ACC112 (cell line): Measurements from ENCODE around the gene WDR18.
"Not testable (repeated sequence)": the region's sequence is repeated elsewhere in the genome, so short reads cannot be mapped to it uniquely, and the experiment has no call there.

Experiments
- H2AFZ ChIP-seq: fragments of 200-600 bp; sonication (generic); one replicate; pipeline ENCODE4 v1.6.0; 2017; ENCODE audit warnings: antibody characterized with exemption, low read length; ENCODE audit not compliant: unreplicated experiment
- H3K27ac ChIP-seq: fragments of 200-600 bp; sonication (generic); 2 replicates; pipeline ENCODE4 v1.5.1; 2014; ENCODE audit warnings: low read depth, mild to moderate bottlenecking, antibody characterized with exemption, low read length, moderate library complexity
- H3K27me3 ChIP-seq: fragments of 200-600 bp; sonication (generic); 2 replicates; pipeline ENCODE4 v1.6.1; 2014; ENCODE audit warnings: mild to moderate bottlenecking, antibody characterized with exemption, low read length, moderate library complexity, mixed read lengths; ENCODE audit not compliant: insufficient read depth
- H3K36me3 ChIP-seq: fragments of 200-600 bp; sonication (generic); 2 replicates; pipeline ENCODE4 v1.6.1; 2016; ENCODE audit warnings: mild to moderate bottlenecking, antibody characterized with exemption, low read length, moderate library complexity, mixed read lengths; ENCODE audit not compliant: insufficient read depth
- H3K4me1 ChIP-seq: fragments of 200-600 bp; sonication (generic); one replicate; pipeline ENCODE4 v1.6.1; 2016; ENCODE audit warnings: low read length, mixed read lengths; ENCODE audit not compliant: insufficient read depth, unreplicated experiment, control insufficient read depth
- H3K4me3 ChIP-seq: fragments of 200-600 bp; sonication (generic); 2 replicates; pipeline ENCODE4 v1.5.1; 2014; ENCODE audit warnings: mild to moderate bottlenecking, low read depth, low read length
- H3K79me2 ChIP-seq: fragments of 200-600 bp; sonication (generic); one replicate; pipeline ENCODE4 v1.6.0; 2016; ENCODE audit warnings: low read length; ENCODE audit not compliant: control insufficient read depth, unreplicated experiment, insufficient read depth

The WDR18 gene

GRCh38 chr19:952049-952679 lies 32.0 kb upstream of the WDR18 start:
- Histone ChIP-seq H3K79me2 (no peaks in the 10 kb centered on the region), H3K4me1 (peaks cover 6% of the 10 kb centered on the region), H3K27me3 (no peaks in the 10 kb centered on the region), H3K27ac (no peak overlapping the region), H3K4me3 (no peak overlapping the region), H2AFZ (no peak overlapping the region), H3K36me3 (no peaks in the 10 kb centered on the region)

GRCh38 chr19:952680-953444 lies 31.3 kb upstream of the WDR18 start:
- Histone ChIP-seq H2AFZ (no peak overlapping the region), H3K79me2 (no peaks in the 10 kb centered on the region), H3K4me3 (no peak overlapping the region), H3K4me1 (peaks cover 6% of the 10 kb centered on the region), H3K36me3 (no peaks in the 10 kb centered on the region), H3K27ac (no peak overlapping the region), H3K27me3 (no peaks in the 10 kb centered on the region)

- Histone ChIP-seq H3K79me2 (no peaks in the 10 kb centered on the region), H3K4me1 (peaks cover 6% of the 10 kb centered on the region), H3K36me3 (no peaks in the 10 kb centered on the region), H3K27me3 (no peaks in the 10 kb centered on the region), H2AFZ (no peak overlapping the region), H3K4me3 (no peak overlapping the region), H3K27ac (no peak overlapping the region)
Observed at GRCh38 chr19:953445-954271, 30.5 kb upstream of the WDR18 start.

- Histone ChIP-seq H3K4me1 (peaks cover 6% of the 10 kb centered on the region), H3K27me3 (no peaks in the 10 kb centered on the region), H3K4me3 (no peak overlapping the region), H3K79me2 (no peaks in the 10 kb centered on the region), H3K36me3 (no peaks in the 10 kb centered on the region), H3K27ac (no peak overlapping the region), H2AFZ (no peak overlapping the region)
Observed at GRCh38 chr19:954272-954671, 29.9 kb upstream of the WDR18 start.

GRCh38 chr19:954672-955494 lies 29.3 kb upstream of the WDR18 start:
- Histone ChIP-seq H3K27me3 (no peaks in the 10 kb centered on the region), H3K4me3 (no peak overlapping the region), H2AFZ (no peak overlapping the region), H3K79me2 (no peaks in the 10 kb centered on the region), H3K4me1 (peaks cover 6% of the 10 kb centered on the region), H3K36me3 (no peaks in the 10 kb centered on the region), H3K27ac (no peak overlapping the region)

- H3K4me3 ChIP-seq, result no peak overlapping the region
- no peaks in the 10 kb centered on the region for H3K27me3 ChIP-seq
- no peaks in the 10 kb centered on the region for H3K36me3 ChIP-seq
- H3K27ac ChIP-seq, result no peak overlapping the region
- no peak overlapping the region for H2AFZ ChIP-seq
- H3K4me1 ChIP-seq, result peaks cover 6% of the 10 kb centered on the region
- H3K79me2 ChIP-seq, result no peaks in the 10 kb centered on the region
Observed at GRCh38 chr19:955803-956765, 28.1 kb upstream of the WDR18 start.

- Histone ChIP-seq H3K4me1 (peaks cover 6% of the 10 kb centered on the region), H3K36me3 (no peaks in the 10 kb centered on the region), H3K79me2 (no peaks in the 10 kb centered on the region), H3K4me3 (no peak overlapping the region), H3K27ac (no peak overlapping the region), H2AFZ (no peak overlapping the region), H3K27me3 (no peaks in the 10 kb centered on the region)
Observed at GRCh38 chr19:956766-957440, 27.2 kb upstream of the WDR18 start.

- not testable (repeated sequence) for H2AFZ ChIP-seq, H3K4me3 ChIP-seq, H3K27me3 ChIP-seq, H3K27ac ChIP-seq, H3K4me1 ChIP-seq, H3K79me2 ChIP-seq, H3K36me3 ChIP-seq
Observed at GRCh38 chr19:957578-957977, 26.6 kb upstream of the WDR18 start.
